Body of pancreas (tissue), 4 donors: Measurements from ENCODE around the gene WDR93.

Experiments
- CTCF ChIP-seq, 7 experiments: fragments of 450-650 bp in 4 of 7; fragments of 200-600 bp in 3 of 7; sonication (generic) in 3 of 7; IDR thresholded peaks; one replicate each; pipeline ENCODE4 v1.5.1; 2016 to 2019; ENCODE audit warnings: antibody characterized with exemption in 7 of 7
- POLR2A ChIP-seq, 3 donors: fragments of 450-650 bp; IDR thresholded peaks; one replicate each; pipeline ENCODE4 v1.6.1; 2016; ENCODE audit warnings: antibody characterized with exemption in 3 of 3, mild to moderate bottlenecking in 2 of 3

- TF ChIP-seq CTCF (IDR thresholded peaks at IDR 0.05) (no peak), POLR2A (IDR thresholded peaks at IDR 0.05) (no peak)
Observed at GRCh38 chr15:89672221-89673164, 18.1 kb upstream of the WDR93 start.
